ENCODE results near the gene NHLRC1.

NHLRC1 gene

GRCh38 chr6:18138906-18139305, 16.4 kb upstream of the NHLRC1 start:
- DNase-seq, result no peak

DNA sequence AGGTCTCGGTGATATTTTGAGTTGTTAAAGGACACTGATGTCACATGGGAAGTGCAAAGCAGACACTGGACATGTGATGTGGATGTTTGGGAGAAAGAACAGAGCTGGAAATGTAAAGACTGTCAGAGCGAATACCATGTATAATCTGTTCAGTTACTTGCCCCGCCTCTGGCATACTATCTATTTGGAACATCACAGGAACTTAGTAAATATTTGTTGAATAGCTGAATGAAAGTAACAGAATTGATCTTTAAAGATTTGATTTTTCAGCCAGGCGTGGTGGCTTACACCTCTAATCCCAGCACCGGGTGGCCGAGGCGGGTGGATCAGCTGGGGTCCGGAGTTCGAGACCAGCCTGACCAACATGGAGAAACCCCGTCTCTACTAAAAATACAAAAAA, 13.8 kb upstream of the NHLRC1 start:
- no peak for DNase-seq

GRCh38 chr6:18135171-18135570, 12.7 kb upstream of the NHLRC1 start:
- no peak for DNase-seq

DNA sequence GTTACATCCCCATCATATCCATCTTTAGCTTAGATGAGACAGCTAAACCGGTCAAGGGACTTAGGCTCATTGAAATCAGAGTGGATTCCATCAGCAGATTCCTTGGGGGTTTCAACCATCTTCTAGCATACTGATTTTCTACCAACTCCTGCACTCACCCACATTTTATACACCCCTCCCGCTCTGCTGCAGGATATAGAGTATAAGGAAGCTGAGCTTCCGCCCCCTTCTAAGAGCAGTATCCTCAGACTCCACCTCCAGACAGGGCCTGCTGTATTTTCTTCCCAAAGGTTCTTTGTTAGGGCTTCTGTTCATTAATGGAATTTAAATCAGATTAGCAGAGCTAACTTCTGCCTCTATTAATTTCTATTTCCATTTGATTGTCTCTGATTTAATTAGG, 9.9 kb upstream of the NHLRC1 start:
- no peak for DNase-seq

- DNase-seq, result no peak
Observed at GRCh38 chr6:18126121-18126520, 3.6 kb upstream of the NHLRC1 start.

DNA sequence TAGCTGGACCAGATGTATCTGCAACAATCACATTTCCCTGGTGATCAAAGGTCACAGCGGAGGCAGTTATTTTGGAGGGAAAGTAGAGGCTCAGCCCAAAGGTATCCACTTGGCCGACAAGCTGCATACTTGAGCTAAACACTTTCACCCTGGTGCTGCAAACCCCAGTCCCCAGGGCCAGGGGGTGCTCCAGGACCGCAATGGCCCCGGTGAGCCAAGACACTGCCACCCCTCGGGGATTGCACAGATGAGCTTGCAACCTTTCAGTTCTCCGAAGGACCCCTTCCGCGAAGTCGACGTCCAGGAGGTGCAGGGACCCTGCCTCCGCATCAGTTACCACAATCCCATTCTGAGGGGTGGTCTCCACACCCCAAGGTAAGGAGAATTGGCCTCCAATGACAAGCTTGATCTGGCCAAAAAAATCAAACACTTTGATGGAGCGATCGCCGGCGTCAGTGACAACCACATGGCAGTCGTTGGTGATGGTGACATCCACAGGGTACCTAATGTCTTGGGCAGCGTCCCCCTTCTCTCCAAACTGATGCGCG, 823 bp downstream of the NHLRC1 start:
- DNase-seq, result no peak

DNA sequence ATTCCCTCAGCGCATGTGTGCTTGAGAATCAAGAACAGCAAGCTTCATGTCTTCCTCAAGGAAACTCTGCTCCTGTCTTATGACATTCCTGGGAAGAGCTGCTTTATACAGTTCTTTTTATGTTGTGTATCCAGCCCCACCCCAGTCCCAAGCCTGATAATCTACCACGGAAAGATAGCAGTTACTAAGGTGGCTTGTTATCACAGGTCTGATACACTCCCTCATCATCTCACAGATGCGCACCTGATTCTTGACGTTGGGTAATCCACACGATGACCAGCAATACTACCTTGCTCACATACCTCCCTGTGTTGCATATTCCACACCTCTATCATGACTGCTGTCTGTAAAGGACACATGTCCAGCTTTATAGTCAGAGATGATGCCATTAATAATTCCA, 3.2 kb downstream of the NHLRC1 start:
- DNase-seq, result no peak

DNA sequence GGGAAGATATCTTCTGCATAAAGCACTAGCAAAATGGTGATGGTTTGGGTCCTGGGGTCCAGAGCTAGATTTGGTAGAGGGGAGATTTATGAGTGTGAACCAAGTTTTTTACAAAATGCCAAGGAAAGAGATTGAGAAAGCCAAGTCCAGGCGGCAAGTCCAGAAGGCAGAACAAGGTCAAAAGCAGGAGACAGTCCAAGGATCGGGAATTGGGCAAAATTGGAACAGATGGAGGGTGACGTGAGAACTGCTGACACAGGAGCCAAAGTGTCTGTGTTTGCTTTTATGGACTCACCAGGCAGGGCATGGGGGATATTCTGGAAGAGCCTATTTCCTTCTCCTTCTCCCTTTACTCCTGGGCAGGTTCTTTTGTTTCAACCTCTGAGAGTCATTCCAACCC, 4.1 kb downstream of the NHLRC1 start:
- no peak for DNase-seq

GRCh38 chr6:18117136-18117535, 5.3 kb downstream of the NHLRC1 start:
- DNase-seq, result no peak

GRCh38 chr6:18115356-18115755, 7.1 kb downstream of the NHLRC1 start:
- no peak for DNase-seq

- no peak for DNase-seq
Observed at GRCh38 chr6:18110162-18110561, 12.3 kb downstream of the NHLRC1 start.

DNA sequence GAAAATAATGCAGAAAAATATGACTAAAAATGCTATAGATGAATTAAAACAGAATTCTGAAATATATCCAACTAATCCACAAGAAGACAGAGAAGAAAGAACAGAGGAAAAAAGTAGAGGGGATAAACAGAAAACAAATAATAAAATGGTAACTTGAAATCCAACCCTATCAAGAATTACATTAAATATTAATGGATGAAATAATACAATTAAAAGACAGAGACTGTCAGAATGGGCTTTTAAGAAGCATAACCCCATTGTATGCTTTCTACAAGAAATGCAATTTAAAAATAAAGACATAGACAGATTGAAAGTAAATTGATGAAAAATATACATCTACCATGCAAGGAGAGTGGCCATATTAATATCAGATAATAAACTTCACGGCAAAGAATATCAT, 15.4 kb downstream of the NHLRC1 start:
- DNase-seq, result no peak

GRCh38 chr6:18102783-18103509, 19.5 kb downstream of the NHLRC1 start:
- no peak for DNase-seq

GRCh38 chr6:18101873-18102272, 20.6 kb downstream of the NHLRC1 start:
- DNase-seq, result no peak

DNA sequence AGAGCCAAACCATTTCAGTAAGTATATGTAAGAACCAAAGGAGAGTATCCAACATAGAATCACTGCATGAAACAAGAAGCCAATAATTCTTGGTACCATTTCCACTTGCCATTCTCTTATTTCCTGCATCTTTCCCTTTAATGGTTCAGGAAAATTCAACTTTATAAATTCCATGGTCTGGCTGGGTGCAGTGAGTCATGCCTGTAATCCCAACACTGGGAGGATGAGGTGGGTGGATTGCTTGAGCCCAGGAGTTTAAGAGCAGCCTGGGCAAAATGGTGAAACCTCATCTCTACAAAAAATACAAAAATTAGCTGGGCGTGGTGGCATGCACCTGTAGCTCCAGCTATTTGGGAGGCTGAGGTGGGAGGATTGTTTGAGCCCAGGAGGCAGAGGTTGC, 21.2 kb downstream of the NHLRC1 start:
- DNase-seq, result no peak

DNA sequence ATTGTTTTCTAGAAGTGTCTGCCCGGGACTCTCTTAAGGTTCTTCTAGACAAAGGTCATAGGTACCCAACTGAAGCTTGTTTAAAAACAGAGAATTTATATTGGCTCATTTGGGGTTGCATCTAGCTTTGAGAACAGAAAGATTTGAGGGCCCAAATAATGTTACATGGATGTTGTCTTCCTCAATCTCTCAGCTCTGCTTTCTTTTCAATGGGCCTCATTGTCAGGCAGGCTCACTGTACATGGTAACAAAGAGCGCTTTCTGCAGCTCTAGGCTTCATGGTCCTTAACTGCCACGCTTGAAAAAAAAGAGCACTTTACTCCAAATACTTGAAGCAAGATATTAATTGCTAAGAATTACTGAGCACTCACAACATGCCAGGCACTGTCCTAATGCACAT, 22.2 kb downstream of the NHLRC1 start:
- DNase-seq, result no peak

GRCh38 chr6:18099511-18099910, 23.0 kb downstream of the NHLRC1 start:
- no peak for DNase-seq

DNA sequence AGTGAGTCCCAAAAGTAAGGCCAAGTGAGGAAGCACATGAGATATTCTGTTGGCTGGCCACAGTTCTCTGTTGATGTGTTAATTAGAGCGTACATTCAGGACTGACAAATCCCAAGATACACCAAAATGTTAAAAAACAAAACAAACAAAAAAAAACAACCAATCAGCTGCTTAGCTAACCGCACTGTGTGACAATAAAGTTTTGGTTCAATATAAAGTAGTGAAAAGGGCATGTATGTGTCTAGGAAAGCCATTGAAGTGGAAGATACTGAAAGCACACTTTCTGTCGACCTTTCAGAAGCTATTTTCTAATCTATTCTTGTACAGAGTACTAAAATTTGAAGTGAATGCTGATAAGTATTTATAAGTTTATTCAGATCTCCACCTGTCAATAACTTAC, 26.1 kb downstream of the NHLRC1 start:
- DNase-seq, result no peak

DNA sequence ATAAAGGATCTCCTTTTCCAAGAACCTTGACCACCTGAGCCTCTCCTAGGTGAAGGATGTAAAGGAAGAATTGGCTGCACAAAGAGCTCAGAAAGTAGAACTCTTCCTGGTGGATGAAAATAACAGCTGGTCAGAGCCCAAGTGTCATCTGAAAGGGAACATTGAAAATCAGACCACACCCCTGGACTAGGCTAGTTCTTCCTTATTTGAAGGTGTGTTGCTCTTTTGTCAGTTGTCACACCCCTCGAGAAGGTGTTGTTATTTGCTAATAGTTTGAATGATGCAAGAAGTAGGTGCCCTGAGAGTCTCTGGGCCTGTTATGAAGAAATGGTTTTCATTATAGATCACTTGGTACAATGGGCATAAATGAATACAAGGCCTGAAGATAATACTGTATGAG, 31.1 kb downstream of the NHLRC1 start:
- DNase-seq, result no peak

GRCh38 chr6:18090349-18090786, 32.1 kb downstream of the NHLRC1 start:
- DNase-seq, result no peak

GRCh38 chr6:18088419-18089296, 33.8 kb downstream of the NHLRC1 start:
- no peak for DNase-seq

DNA sequence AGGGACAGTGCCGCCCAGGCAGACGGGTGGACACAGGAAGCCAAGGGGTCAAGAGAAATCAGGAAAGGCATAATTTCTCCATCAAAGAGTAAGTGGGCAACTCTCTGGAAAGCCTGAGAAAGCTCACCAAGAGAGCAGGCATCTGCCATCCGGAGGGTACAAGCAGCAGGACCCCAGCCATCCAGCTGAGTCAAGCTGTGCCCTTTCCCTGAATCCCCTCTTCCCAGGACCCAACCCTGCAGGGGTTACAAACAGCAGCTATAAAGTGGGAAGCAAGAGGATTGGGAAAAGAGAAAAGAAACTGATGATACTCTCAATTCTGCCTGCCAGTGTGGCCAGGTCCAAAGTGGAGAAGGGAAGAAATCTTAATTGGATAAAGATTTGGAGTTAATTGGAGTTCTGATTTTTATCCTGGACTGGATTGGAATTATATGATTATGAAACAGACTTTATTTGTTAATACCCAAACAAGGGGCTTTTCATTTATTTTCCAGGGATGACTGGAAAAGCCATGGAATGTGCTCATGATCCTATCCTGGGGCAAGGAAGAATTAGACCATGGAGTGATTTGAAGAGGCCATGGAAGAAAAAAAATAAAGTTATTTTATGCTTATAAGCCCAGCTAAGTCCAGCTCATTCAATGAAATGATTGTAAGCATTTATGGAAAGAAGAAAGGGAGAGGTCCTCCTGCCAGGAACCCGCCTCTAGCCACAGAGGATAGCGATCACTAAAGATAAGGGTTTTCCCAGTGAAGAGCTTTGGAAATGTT, 34.9 kb downstream of the NHLRC1 start:
- DNase-seq, result no peak

- no peak for DNase-seq
Observed at GRCh38 chr6:18081025-18081668, 41.3 kb downstream of the NHLRC1 start.

Measured in SIG-M5 (cell line).